ENCODE data around the gene HKDC1. TPM values are rescaled to one million over a fixed set of nuclear protein-coding genes. Genes with fewer than 3 reads are reported as not detected.

HKDC1 gene
- total and polyA plus RNA-seq, 2 donors: 10.9 to 15.3 TPM

- no peaks in the 10 kb centered on the region for H3K9me3 ChIP-seq (ENCODE audit: control insufficient read depth in 2 of 2, insufficient read depth in 1 of 2, low read length in 1 of 2)
- WGBS: 97% methylated on average over 4 of the region's 4 CpGs
- no peak overlapping the region for H3K4me3 ChIP-seq (ENCODE audit: low read length in 2 of 2)
- no peak for DNase-seq (ENCODE audit: low read depth in 6 of 9, low spot score in 9 of 9)
- H3K4me1 ChIP-seq (ENCODE audit: control insufficient read depth in 2 of 2, insufficient read depth in 2 of 2, low read length in 2 of 2): peaks cover 9 to 17% of the 10 kb centered on the region in 2 donors
- H3K36me3 ChIP-seq (ENCODE audit: control insufficient read depth in 2 of 2, insufficient read depth in 2 of 2, low read length in 1 of 2): peaks cover 7 to 17% of the 10 kb centered on the region in 2 donors
- no peak overlapping the region for H3K27ac ChIP-seq (ENCODE audit: low read depth in 1 of 2, low read length in 1 of 2)
- no peaks in the 10 kb centered on the region for H3K27me3 ChIP-seq (ENCODE audit: control insufficient read depth in 2 of 2, insufficient read depth in 1 of 2, low read length in 1 of 2)
Observed at GRCh38 chr10:69182005-69182404, 38.1 kb upstream of the HKDC1 start.

GRCh38 chr10:69186524-69186923, 33.6 kb upstream of the HKDC1 start:
- Histone ChIP-seq H3K36me3 (ENCODE audit: control insufficient read depth in 2 of 2, insufficient read depth in 2 of 2, low read length in 1 of 2) (peaks cover 14 to 45% of the 10 kb centered on the region in 2 donors), H3K27ac (ENCODE audit: low read depth in 1 of 2, low read length in 1 of 2) (peak overlapping the region in 1 of 2 donors; percentile 15), H3K4me3 (ENCODE audit: low read length in 2 of 2) (no peak overlapping the region), H3K9me3 (ENCODE audit: control insufficient read depth in 2 of 2, insufficient read depth in 1 of 2, low read length in 1 of 2) (no peaks in the 10 kb centered on the region), H3K4me1 (ENCODE audit: control insufficient read depth in 2 of 2, insufficient read depth in 2 of 2, low read length in 2 of 2) (peaks cover 0 to 4% of the 10 kb centered on the region in 2 donors), H3K27me3 (ENCODE audit: control insufficient read depth in 2 of 2, insufficient read depth in 1 of 2, low read length in 1 of 2) (no peaks in the 10 kb centered on the region)
- no peak for DNase-seq (ENCODE audit: low read depth in 6 of 9, low spot score in 9 of 9)
- WGBS: 96% methylated on average over 1 of the region's 1 CpG

DNA sequence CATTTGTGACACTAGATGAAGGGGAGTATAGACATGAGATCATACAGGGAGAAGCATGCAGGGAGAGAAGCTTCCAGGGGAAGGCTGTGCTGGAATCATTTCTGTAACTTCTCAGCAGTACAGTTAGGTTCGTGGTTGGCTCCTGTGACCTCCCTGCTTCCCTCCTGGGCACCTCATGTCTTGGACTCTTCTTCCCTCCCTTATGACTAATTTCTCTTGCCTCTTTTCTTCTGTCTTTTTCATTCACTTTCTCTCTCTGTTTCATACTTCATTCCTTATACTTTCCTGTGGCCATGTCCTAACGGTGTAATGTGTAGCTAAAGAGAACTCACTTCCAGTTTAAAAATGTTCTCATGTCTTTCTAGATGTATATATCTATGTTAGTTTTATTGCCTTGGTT, 19.1 kb upstream of the HKDC1 start:
- Histone ChIP-seq H3K4me1 (ENCODE audit: control insufficient read depth in 2 of 2, insufficient read depth in 2 of 2, low read length in 2 of 2) (no peaks in the 10 kb centered on the region), H3K9me3 (ENCODE audit: control insufficient read depth in 2 of 2, insufficient read depth in 1 of 2, low read length in 1 of 2) (no peaks in the 10 kb centered on the region), H3K4me3 (ENCODE audit: low read length in 2 of 2) (no peak overlapping the region), H3K36me3 (ENCODE audit: control insufficient read depth in 2 of 2, insufficient read depth in 2 of 2, low read length in 1 of 2) (peaks cover 21 to 64% of the 10 kb centered on the region in 2 donors), H3K27ac (ENCODE audit: low read depth in 1 of 2, low read length in 1 of 2) (no peak overlapping the region), H3K27me3 (ENCODE audit: control insufficient read depth in 2 of 2, insufficient read depth in 1 of 2, low read length in 1 of 2) (no peaks in the 10 kb centered on the region)
- WGBS: 96% methylated on average over 2 of the region's 2 CpGs
- DNase-seq (ENCODE audit: low read depth in 6 of 9, low spot score in 9 of 9): no peak

GRCh38 chr10:69202332-69202731, 17.8 kb upstream of the HKDC1 start:
- 95% methylated on average over 1 of the region's 1 CpG for WGBS
- H3K4me1 ChIP-seq (ENCODE audit: control insufficient read depth in 2 of 2, insufficient read depth in 2 of 2, low read length in 2 of 2): no peaks in the 10 kb centered on the region
- no peaks in the 10 kb centered on the region for H3K27me3 ChIP-seq (ENCODE audit: control insufficient read depth in 2 of 2, insufficient read depth in 1 of 2, low read length in 1 of 2)
- no peak overlapping the region for H3K4me3 ChIP-seq (ENCODE audit: low read length in 2 of 2)
- no peak for DNase-seq (ENCODE audit: low read depth in 6 of 9, low spot score in 9 of 9)
- no peaks in the 10 kb centered on the region for H3K9me3 ChIP-seq (ENCODE audit: control insufficient read depth in 2 of 2, insufficient read depth in 1 of 2, low read length in 1 of 2)
- H3K36me3 ChIP-seq (ENCODE audit: control insufficient read depth in 2 of 2, insufficient read depth in 2 of 2, low read length in 1 of 2): peaks cover 30 to 67% of the 10 kb centered on the region in 2 donors
- H3K27ac ChIP-seq (ENCODE audit: low read depth in 1 of 2, low read length in 1 of 2): no peak overlapping the region

GRCh38 chr10:69208761-69209160, 11.4 kb upstream of the HKDC1 start:
- Histone ChIP-seq H3K4me1 (ENCODE audit: control insufficient read depth in 2 of 2, insufficient read depth in 2 of 2, low read length in 2 of 2) (no peaks in the 10 kb centered on the region), H3K9me3 (ENCODE audit: control insufficient read depth in 2 of 2, insufficient read depth in 1 of 2, low read length in 1 of 2) (no peaks in the 10 kb centered on the region), H3K4me3 (ENCODE audit: low read length in 2 of 2) (no peak overlapping the region), H3K36me3 (ENCODE audit: control insufficient read depth in 2 of 2, insufficient read depth in 2 of 2, low read length in 1 of 2) (peaks cover 33 to 47% of the 10 kb centered on the region in 2 donors), H3K27me3 (ENCODE audit: control insufficient read depth in 2 of 2, insufficient read depth in 1 of 2, low read length in 1 of 2) (no peaks in the 10 kb centered on the region), H3K27ac (ENCODE audit: low read depth in 1 of 2, low read length in 1 of 2) (no peak overlapping the region)
- WGBS: 96% methylated on average over 6 of the region's 6 CpGs
- DNase-seq (ENCODE audit: low read depth in 6 of 9, low spot score in 9 of 9): no peak

- Histone ChIP-seq H3K4me1 (ENCODE audit: control insufficient read depth in 2 of 2, insufficient read depth in 2 of 2, low read length in 2 of 2) (peaks cover 0 to under 1% of the 10 kb centered on the region in 2 donors), H3K9me3 (ENCODE audit: control insufficient read depth in 2 of 2, insufficient read depth in 1 of 2, low read length in 1 of 2) (no peaks in the 10 kb centered on the region), H3K27ac (ENCODE audit: low read depth in 1 of 2, low read length in 1 of 2) (no peak overlapping the region), H3K36me3 (ENCODE audit: control insufficient read depth in 2 of 2, insufficient read depth in 2 of 2, low read length in 1 of 2) (peaks cover 29 to 39% of the 10 kb centered on the region in 2 donors), H3K4me3 (ENCODE audit: low read length in 2 of 2) (no peak overlapping the region), H3K27me3 (ENCODE audit: control insufficient read depth in 2 of 2, insufficient read depth in 1 of 2, low read length in 1 of 2) (no peaks in the 10 kb centered on the region)
- no peak for DNase-seq (ENCODE audit: low read depth in 6 of 9, low spot score in 9 of 9)
- WGBS: 92% methylated on average over 3 of the region's 3 CpGs
Observed at GRCh38 chr10:69209787-69210484, 10.2 kb upstream of the HKDC1 start.

- Histone ChIP-seq H3K36me3 (ENCODE audit: control insufficient read depth in 2 of 2, insufficient read depth in 2 of 2, low read length in 1 of 2) (peaks cover 29 to 30% of the 10 kb centered on the region in 2 donors), H3K4me3 (ENCODE audit: low read length in 2 of 2) (no peak overlapping the region), H3K27ac (ENCODE audit: low read depth in 1 of 2, low read length in 1 of 2) (no peak overlapping the region), H3K9me3 (ENCODE audit: control insufficient read depth in 2 of 2, insufficient read depth in 1 of 2, low read length in 1 of 2) (no peaks in the 10 kb centered on the region), H3K4me1 (ENCODE audit: control insufficient read depth in 2 of 2, insufficient read depth in 2 of 2, low read length in 2 of 2) (peaks cover 0 to 6% of the 10 kb centered on the region in 2 donors), H3K27me3 (ENCODE audit: control insufficient read depth in 2 of 2, insufficient read depth in 1 of 2, low read length in 1 of 2) (no peaks in the 10 kb centered on the region)
- 65% methylated on average over 2 of the region's 2 CpGs for WGBS
- no peak for DNase-seq (ENCODE audit: low read depth in 6 of 9, low spot score in 9 of 9)
Observed at GRCh38 chr10:69211104-69211503, 9.0 kb upstream of the HKDC1 start.

- Histone ChIP-seq H3K9me3 (ENCODE audit: control insufficient read depth in 2 of 2, insufficient read depth in 1 of 2, low read length in 1 of 2) (no peaks in the 10 kb centered on the region), H3K36me3 (ENCODE audit: control insufficient read depth in 2 of 2, insufficient read depth in 2 of 2, low read length in 1 of 2) (peaks cover 25 to 26% of the 10 kb centered on the region in 2 donors), H3K27me3 (ENCODE audit: control insufficient read depth in 2 of 2, insufficient read depth in 1 of 2, low read length in 1 of 2) (no peaks in the 10 kb centered on the region), H3K4me1 (ENCODE audit: control insufficient read depth in 2 of 2, insufficient read depth in 2 of 2, low read length in 2 of 2) (peaks cover 0 to 6% of the 10 kb centered on the region in 2 donors), H3K27ac (ENCODE audit: low read depth in 1 of 2, low read length in 1 of 2) (no peak overlapping the region), H3K4me3 (ENCODE audit: low read length in 2 of 2) (no peak overlapping the region)
- no peak for DNase-seq (ENCODE audit: low read depth in 6 of 9, low spot score in 9 of 9)
- 98% methylated on average over 3 of the region's 3 CpGs for WGBS
Observed at GRCh38 chr10:69211524-69211923, 8.6 kb upstream of the HKDC1 start.

GRCh38 chr10:69213591-69214311, 6.4 kb upstream of the HKDC1 start:
- H3K4me3 ChIP-seq (ENCODE audit: low read length in 2 of 2): no peak overlapping the region
- peaks cover 6 to 7% of the 10 kb centered on the region in 2 donors for H3K36me3 ChIP-seq (ENCODE audit: control insufficient read depth in 2 of 2, insufficient read depth in 2 of 2, low read length in 1 of 2)
- no peak overlapping the region for H3K27ac ChIP-seq (ENCODE audit: low read depth in 1 of 2, low read length in 1 of 2)
- no peak for DNase-seq (ENCODE audit: low read depth in 6 of 9, low spot score in 9 of 9)
- H3K27me3 ChIP-seq (ENCODE audit: control insufficient read depth in 2 of 2, insufficient read depth in 1 of 2, low read length in 1 of 2): no peaks in the 10 kb centered on the region
- no peaks in the 10 kb centered on the region for H3K9me3 ChIP-seq (ENCODE audit: control insufficient read depth in 2 of 2, insufficient read depth in 1 of 2, low read length in 1 of 2)
- WGBS: 75% methylated on average over 5 of the region's 5 CpGs
- H3K4me1 ChIP-seq (ENCODE audit: control insufficient read depth in 2 of 2, insufficient read depth in 2 of 2, low read length in 2 of 2): peaks cover 0 to 6% of the 10 kb centered on the region in 2 donors

Measured in thymus (tissue), 11 donors.